K562 (cell line): ENCODE data around the gene TBC1D17. TPM values are rescaled to one million over a fixed set of nuclear protein-coding genes. Genes with fewer than 3 reads are reported as not detected.

Source experiments
- ATF2 ChIP-seq: sonication (generic); formaldehyde crosslinking; IDR thresholded peaks from 2 replicates; pipeline ENCODE4 v1.8.1; 2022; ENCODE audit warnings: missing genetic modification reagents
- E2F8 ChIP-seq: fragments of 450-650 bp; IDR thresholded peaks from 2 replicates; pipeline ENCODE4 v1.7.1; 2018; ENCODE audit warnings: mild to moderate bottlenecking, low read depth; ENCODE audit not compliant: partially characterized antibody
- ELF1 ChIP-seq: fragments of 200-800 bp; sonication (Bioruptor generic); IDR thresholded peaks from 2 replicates; pipeline ENCODE4 v1.6.1; 2016; ENCODE audit warnings: missing genetic modification characterization, missing compliant biosample characterization
- FOXP1 ChIP-seq: sonication (generic); formaldehyde crosslinking; IDR thresholded peaks from 2 replicates; pipeline ENCODE4 v1.8.0; 2022; ENCODE audit warnings: mild to moderate bottlenecking, missing genetic modification reagents
- GATAD2B ChIP-seq: fragments of 450-650 bp; IDR thresholded peaks from 2 replicates; pipeline ENCODE4 v1.6.1; 2017; ENCODE audit warnings: mild to moderate bottlenecking, borderline replicate concordance
- ILK ChIP-seq: fragments of 450-650 bp; IDR thresholded peaks from 2 replicates; pipeline ENCODE4 v1.6.1; 2016; ENCODE audit warnings: missing genetic modification characterization, low read depth, mild to moderate bottlenecking, missing compliant biosample characterization, moderate library complexity, borderline replicate concordance
- KAT7 ChIP-seq: sonication (generic); formaldehyde crosslinking; IDR thresholded peaks from 2 replicates; pipeline ENCODE4 v1.8.0; 2022; ENCODE audit warnings: missing genetic modification reagents, mild to moderate bottlenecking, borderline replicate concordance
- KLF1 ChIP-seq: fragments of 450-650 bp; IDR thresholded peaks from 2 replicates; pipeline ENCODE4 v1.6.1; 2016; ENCODE audit warnings: missing genetic modification characterization, missing compliant biosample characterization
- MNT ChIP-seq, 2 experiments: fragments of 450-650 bp; conservative IDR thresholded peaks; 2 replicates each; pipeline ENCODE4 v1.6.1; 2017; ENCODE audit warnings: mild to moderate bottlenecking in 2 of 2, moderate library complexity in 2 of 2
- NR3C1 ChIP-seq: sonication (generic); formaldehyde crosslinking; IDR thresholded peaks from 2 replicates; pipeline ENCODE4 v1.8.1; 2022; ENCODE audit warnings: missing genetic modification reagents
- NRF1 ChIP-seq, 2 experiments: fragments of 450-650 bp; IDR thresholded peaks in 1 of 2; conservative IDR thresholded peaks in 1 of 2; 2 replicates each; pipeline ENCODE4 v1.6.1; 2014; ENCODE audit warnings: mild to moderate bottlenecking in 2 of 2
- PRPF4 ChIP-seq: fragments of 200-400 bp; formaldehyde crosslinking; IDR thresholded peaks from one replicate; pipeline ENCODE4 v1.6.1; 2017; ENCODE audit warnings: low read length, low read depth, mild to moderate bottlenecking; ENCODE audit not compliant: insufficient read depth, poor library complexity, severe bottlenecking
- SIX5 ChIP-seq, 2 experiments: IDR thresholded peaks; 2 replicates each; pipeline ENCODE4 v1.6.1; 2011; ENCODE audit warnings: low read length in 2 of 2, borderline replicate concordance in 1 of 2, low read depth in 1 of 2, mild to moderate bottlenecking in 1 of 2, moderate library complexity in 1 of 2; ENCODE audit not compliant: insufficient read depth in 1 of 2
- SMARCA4 ChIP-seq: fragments of 450-650 bp; IDR thresholded peaks from 2 replicates; pipeline ENCODE4 v1.6.1; 2016
- SP1 ChIP-seq: sonication (generic); formaldehyde crosslinking; IDR thresholded peaks from 2 replicates; pipeline ENCODE4 v1.8.1; 2022; ENCODE audit warnings: mild to moderate bottlenecking, missing genetic modification reagents
- U2AF1 ChIP-seq: fragments of 200-400 bp; formaldehyde crosslinking; optimal IDR thresholded peaks from 2 replicates; pipeline ENCODE3; 2017; ENCODE audit warnings: mild to moderate bottlenecking, low read depth, low read length, moderate library complexity
- ZBTB1 ChIP-seq: sonication (generic); formaldehyde crosslinking; IDR thresholded peaks from 2 replicates; pipeline ENCODE4 v1.8.1; 2023; ENCODE audit warnings: missing genetic modification reagents, low read depth, mild to moderate bottlenecking, borderline replicate concordance
- ZNF224 ChIP-seq: sonication (generic); formaldehyde crosslinking; IDR thresholded peaks from 2 replicates; pipeline ENCODE4 v1.8.0; 2022; ENCODE audit warnings: mild to moderate bottlenecking, missing genetic modification reagents
- ZNF253 ChIP-seq: fragments of 250-450 bp; sonication (Bioruptor Pico); conservative IDR thresholded peaks from 2 replicates; pipeline ENCODE4 v1.6.1; 2021; ENCODE audit warnings: mild to moderate bottlenecking
- ZNF274 ChIP-seq: IDR thresholded peaks from 2 replicates; pipeline ENCODE4 v1.6.1; 2011; ENCODE audit warnings: low read depth, mild to moderate bottlenecking, low read length, moderate library complexity, borderline replicate concordance
- ZNF778 ChIP-seq: fragments of 450-650 bp; formaldehyde crosslinking; IDR thresholded peaks from 2 replicates; pipeline ENCODE4 v1.4.0; 2020; ENCODE audit warnings: mild to moderate bottlenecking, moderate library complexity
- polyA plus RNA-seq, 8 experiments: library from polyadenylated mRNA; depleted of rRNA in 4 of 8; stranded (reverse) in 5 of 8; unstranded in 3 of 8; fragments of >200 nt; fragmentation: Nextera tagmentation in 2 of 8; fragmentation: Illumina TruSeq in 1 of 8; extraction: Ambion mirVana in 2 of 8; extraction: Trizol in 1 of 8; gene quantifications; 2 replicates each; pipeline versions ENCODE4 v1.2.1 to v1.2.3, GENCODE V29; 2011 to 2014; ENCODE audit warnings: inconsistent platforms in 1 of 8, missing spikeins in 1 of 8
- total RNA-seq, 7 experiments: library from RNA; depleted of rRNA in 6 of 7; stranded (reverse); fragments of >200 nt in 6 of 7; fragmentation: Illumina TruSeq in 2 of 7; extraction: Trizol in 2 of 7; gene quantifications; 2 replicates each; pipeline versions ENCODE4 v1.2.1 to v1.2.3, GENCODE V29; 2011 to 2021; ENCODE audit warnings: low replicate concordance in 1 of 7

TBC1D17 gene
- total and polyA plus RNA-seq, 9 of the 15 experiments (the other 6 are each of a cell fraction or from before 2014, with no cell fraction given): 0.42 to 16.0 (median 3.8) TPM

GRCh38 chr19:49890349-49891311 is 13.1 kb downstream of the TBC1D17 start (continued):
- TF ChIP-seq MNT (conservative IDR thresholded peaks at IDR 0.05): peak; percentile 88 to 91; a peak in 3 of 4 replicates
- TF ChIP-seq ELF1 (tag): no peak
- TF ChIP-seq ATF2 (CRISPR knock-in tag): peak; percentile 83
- TF ChIP-seq FOXP1 (CRISPR knock-in tag): 0 out of 2 replicates have a peak, but pooled peaks have one; percentile 63
- TF ChIP-seq NRF1 (conservative IDR thresholded peaks at IDR 0.05 in 1 of 2, IDR thresholded peaks at IDR 0.05 in 1 of 2): peak; percentile 48 to 62; a peak in 3 of 4 replicates
- TF ChIP-seq ZBTB1 (CRISPR knock-in tag): peak; percentile 83
- no peak for TF ChIP-seq PRPF4
- no peak for TF ChIP-seq SMARCA4
- peak; percentile 94 for TF ChIP-seq SP1 (CRISPR knock-in tag)
- no peak for TF ChIP-seq ZNF778 (CRISPR knock-in tag)
- TF ChIP-seq GATAD2B: no peak
- TF ChIP-seq E2F8: no peak
- TF ChIP-seq ZNF253: no peak
- no peak for TF ChIP-seq ZNF274
- TF ChIP-seq NR3C1: peak; percentile 72; the same call in 1 of the 2 replicates
- peak; percentile 63 for TF ChIP-seq KAT7 (CRISPR knock-in tag)
- TF ChIP-seq ILK (tag): no peak
- TF ChIP-seq U2AF1: peak; percentile 22
- TF ChIP-seq ZNF224 (CRISPR knock-in tag): no peak; the same call in 1 of the 2 replicates
- TF ChIP-seq KLF1 (tag): no peak
- TF ChIP-seq SIX5 (IDR thresholded peaks at IDR 0.05; ENCODE audit: borderline replicate concordance in 1 of 2, insufficient read depth in 1 of 2, low read depth in 1 of 2, low read length in 2 of 2): no peak
